WTC11 (cell line): ENCODE data around the gene SLX4. TPM values are rescaled to one million over a fixed set of nuclear protein-coding genes. Genes with fewer than 3 reads are reported as not detected.

Experiments
- ATAC-seq: fragments of 200-7000 bp; cut with Tn5 transposase; 2 replicates; pipeline ENCODE4 v1.10.0; 2021; ENCODE audit warnings: mild to moderate bottlenecking, moderate library complexity
- CTCF ChIA-PET: fragments of 300-600 bp; sonication (Branson Sonifier 250); formaldehyde crosslinking; loops from one replicate; lab custom pipeline; 2021; ENCODE audit warnings: antibody characterized with exemption; lab: Charles Lee
- POLR2A ChIA-PET: fragments of 350-600 bp; sonication (Branson Sonifier 250); formaldehyde crosslinking; loops from one replicate; lab custom pipeline; 2021; ENCODE audit warnings: antibody characterized with exemption; lab: Charles Lee
- DNase-seq: peaks from one replicate; pipeline ENCODE4 v3.0.0; 2021; ENCODE audit warnings: low spot score
- H3K27ac Mint-ChIP-seq: 2 replicates; pipeline ENCODE4 v1.8.0; 2021; ENCODE audit warnings: mixed read lengths
- H3K27me3 Mint-ChIP-seq: 2 replicates; pipeline ENCODE4 v1.8.0; 2021; ENCODE audit warnings: low read depth, mild to moderate bottlenecking, moderate library complexity, mixed read lengths
- H3K36me3 Mint-ChIP-seq: 2 replicates; pipeline ENCODE4 v1.8.0; 2021; ENCODE audit warnings: mixed read lengths
- H3K4me1 Mint-ChIP-seq: 2 replicates; pipeline ENCODE4 v1.8.0; 2022; ENCODE audit warnings: mixed read lengths
- H3K4me3 Mint-ChIP-seq: 2 replicates; pipeline ENCODE4 v1.8.0; 2021; ENCODE audit warnings: mild to moderate bottlenecking, moderate library complexity, mixed read lengths
- H3K9me3 Mint-ChIP-seq: 2 replicates; pipeline ENCODE4 v1.8.0; 2021; ENCODE audit warnings: mixed read lengths
- ARID4B ChIP-seq: sonication (generic); formaldehyde crosslinking; IDR thresholded peaks from 2 replicates; pipeline ENCODE4 v1.8.0; 2023; ENCODE audit warnings: missing genetic modification reagents, mild to moderate bottlenecking, borderline replicate concordance
- CBFB ChIP-seq: sonication (generic); formaldehyde crosslinking; IDR thresholded peaks from 2 replicates; pipeline ENCODE4 v1.8.1; 2022; ENCODE audit warnings: mild to moderate bottlenecking, low read depth, missing genetic modification reagents
- ERG ChIP-seq: fragments of 250-450 bp; sonication (Bioruptor Pico); IDR thresholded peaks from 2 replicates; pipeline ENCODE4 v1.8.0; 2021; ENCODE audit warnings: mild to moderate bottlenecking
- ESRRA ChIP-seq: sonication (generic); formaldehyde crosslinking; IDR thresholded peaks from 2 replicates; pipeline ENCODE4 v1.8.1; 2022; ENCODE audit warnings: mild to moderate bottlenecking, missing genetic modification reagents, borderline replicate concordance
- GRHL2 ChIP-seq: fragments of 250-450 bp; sonication (Bioruptor Pico); IDR thresholded peaks from 2 replicates; pipeline ENCODE4 v1.8.0; 2022; ENCODE audit warnings: mild to moderate bottlenecking, moderate library complexity; ENCODE audit not compliant: insufficient replicate concordance, severe bottlenecking
- MAX ChIP-seq: sonication (generic); formaldehyde crosslinking; IDR thresholded peaks from 2 replicates; pipeline ENCODE4 v1.8.0; 2022; ENCODE audit warnings: mild to moderate bottlenecking, missing genetic modification reagents
- MLX ChIP-seq: sonication (generic); formaldehyde crosslinking; IDR thresholded peaks from 2 replicates; pipeline ENCODE4 v1.8.1; 2023; ENCODE audit warnings: mild to moderate bottlenecking, missing genetic modification reagents, moderate library complexity
- NFYB ChIP-seq: sonication (generic); formaldehyde crosslinking; conservative IDR thresholded peaks from 2 replicates; pipeline ENCODE4 v1.8.0; 2022; ENCODE audit warnings: low read depth, missing genetic modification reagents
- OVOL2 ChIP-seq: fragments of 250-450 bp; sonication (Bioruptor Pico); IDR thresholded peaks from 2 replicates; pipeline ENCODE4 v1.9.0; 2021; ENCODE audit warnings: mild to moderate bottlenecking, borderline replicate concordance
- PRDM15 ChIP-seq: sonication (generic); formaldehyde crosslinking; IDR thresholded peaks from 2 replicates; pipeline ENCODE4 v1.8.0; 2022; ENCODE audit warnings: missing genetic modification reagents
- PREB ChIP-seq: sonication (generic); formaldehyde crosslinking; IDR thresholded peaks from 2 replicates; pipeline ENCODE4 v1.8.1; 2022; ENCODE audit warnings: mild to moderate bottlenecking, missing genetic modification reagents, moderate library complexity, borderline replicate concordance
- PRRX2 ChIP-seq: fragments of 250-450 bp; sonication (Bioruptor Pico); IDR thresholded peaks from 2 replicates; pipeline ENCODE4 v1.8.0; 2021; ENCODE audit warnings: mild to moderate bottlenecking
- RELA ChIP-seq: sonication (generic); formaldehyde crosslinking; IDR thresholded peaks from 2 replicates; pipeline ENCODE4 v1.8.1; 2022; ENCODE audit warnings: missing genetic modification reagents, mild to moderate bottlenecking, borderline replicate concordance
- RORB ChIP-seq: fragments of 250-450 bp; sonication (Bioruptor Pico); IDR thresholded peaks from 2 replicates; pipeline ENCODE4 v1.9.0; 2021; ENCODE audit warnings: mild to moderate bottlenecking
- SMAD3 ChIP-seq: sonication (generic); formaldehyde crosslinking; IDR thresholded peaks from 2 replicates; pipeline ENCODE4 v1.8.0; 2022; ENCODE audit warnings: missing genetic modification reagents, mild to moderate bottlenecking, borderline replicate concordance
- TEAD1 ChIP-seq: sonication (generic); formaldehyde crosslinking; IDR thresholded peaks from 2 replicates; pipeline ENCODE4 v1.8.0; 2022; ENCODE audit warnings: mild to moderate bottlenecking, missing genetic modification reagents
- ZBTB43 ChIP-seq: sonication (generic); formaldehyde crosslinking; IDR thresholded peaks from 2 replicates; pipeline ENCODE4 v1.8.1; 2023; ENCODE audit warnings: mild to moderate bottlenecking, missing genetic modification reagents
- ZNF121 ChIP-seq: sonication (generic); formaldehyde crosslinking; IDR thresholded peaks from 2 replicates; pipeline ENCODE4 v1.8.0; 2023; ENCODE audit warnings: missing genetic modification reagents
- ZNF396 ChIP-seq: fragments of 250-450 bp; sonication (Bioruptor Pico); IDR thresholded peaks from 2 replicates; pipeline ENCODE4 v1.8.0; 2021; ENCODE audit warnings: mild to moderate bottlenecking, moderate library complexity, borderline replicate concordance
- total RNA-seq: library from RNA; stranded (reverse); gene quantifications from 3 replicates; pipeline ENCODE4 v1.2.3, GENCODE V29; 2021

The SLX4 gene
- total RNA-seq, 1 experiment from 2014 or later, result 16.7 TPM

- POLR2A ChIA-PET, result no interaction called here
- peaks cover 64% of the 10 kb centered on the region for H3K36me3 Mint-ChIP-seq
- no peaks in the 10 kb centered on the region for H3K27me3 Mint-ChIP-seq
- no peak overlapping the region for H3K27ac Mint-ChIP-seq
- no peak for ATAC-seq
- TF ChIP-seq MAX (CRISPR knock-in tag), result no peak
- no peak for TF ChIP-seq PRDM15 (CRISPR knock-in tag)
- TF ChIP-seq, all 79 proteins: peak for 0
- DNase-seq, result no peak
- H3K4me1 Mint-ChIP-seq, result no peaks in the 10 kb centered on the region
- CTCF ChIA-PET, result no interaction called here
- no peak overlapping the region for H3K4me3 Mint-ChIP-seq
- H3K9me3 Mint-ChIP-seq, result peaks cover 25% of the 10 kb centered on the region
These were observed 13.2 kb downstream of the SLX4 start for GRCh38 chr16:3598236-3598635.

- Mint-ChIP-seq H3K27me3 (no peaks in the 10 kb centered on the region), H3K4me3 (no peak overlapping the region), H3K4me1 (no peaks in the 10 kb centered on the region), H3K36me3 (peaks cover 59% of the 10 kb centered on the region), H3K9me3 (peaks cover 25% of the 10 kb centered on the region), H3K27ac (no peak overlapping the region)
- ATAC-seq (no peak), DNase-seq (no peak)
- ChIA-PET POLR2A (no interaction called here), CTCF (no interaction called here)
- TF ChIP-seq ZBTB43 (CRISPR knock-in tag) (no peak), PREB (CRISPR knock-in tag) (no peak), NFYB (CRISPR knock-in tag) (no peak)
These were observed 13.7 kb downstream of the SLX4 start for GRCh38 chr16:3597676-3598075.

GRCh38 chr16:3597226-3597625 lies 14.2 kb downstream of the SLX4 start:
- no peak for DNase-seq
- ChIA-PET POLR2A (no interaction called here), CTCF (no interaction called here)
- Mint-ChIP-seq H3K27me3 (no peaks in the 10 kb centered on the region), H3K27ac (no peak overlapping the region), H3K9me3 (peaks cover 25% of the 10 kb centered on the region), H3K4me3 (no peak overlapping the region), H3K36me3 (peaks cover 59% of the 10 kb centered on the region), H3K4me1 (no peaks in the 10 kb centered on the region)
- no peak for ATAC-seq
- TF ChIP-seq RELA (no peak), SMAD3 (CRISPR knock-in tag) (no peak), PRRX2 (no peak), ZNF396 (CRISPR knock-in tag) (no peak), GRHL2 (CRISPR knock-in tag) (no peak), MAX (CRISPR knock-in tag) (no peak), ARID4B (CRISPR knock-in tag) (no peak), TEAD1 (CRISPR knock-in tag) (no peak), OVOL2 (CRISPR knock-in tag) (no peak), RORB (CRISPR knock-in tag) (no peak), ZNF121 (no peak), MLX (CRISPR knock-in tag) (no peak), ERG (CRISPR knock-in tag) (no peak), ESRRA (no peak), CBFB (CRISPR knock-in tag) (no peak)
